ENCODE data around the gene HLA-DOA.

The HLA-DOA gene

GRCh38 chr6:33008944-33009861 is at the start of gene HLA-DOA:
HLA-DOA (minus strand) TSS chr6:33009591.
- no peak for DNase-seq

GRCh38 chr6:33057222-33058150 is 48.1 kb upstream of the HLA-DOA start:
- DNase-seq: no peak

- no peak for DNase-seq
These were observed 43.8 kb upstream of the HLA-DOA start for GRCh38 chr6:33053230-33053629.

GRCh38 chr6:33052627-33053026 is 43.2 kb upstream of the HLA-DOA start:
- DNase-seq: no peak

- no peak for DNase-seq
These were observed 40.8 kb upstream of the HLA-DOA start for GRCh38 chr6:33050014-33050810.

- DNase-seq: no peak
These were observed 40.1 kb upstream of the HLA-DOA start for GRCh38 chr6:33049323-33050013.

GRCh38 chr6:33040157-33040556 is 30.8 kb upstream of the HLA-DOA start:
- no peak for DNase-seq

- no peak for DNase-seq
These were observed 27.1 kb upstream of the HLA-DOA start for GRCh38 chr6:33036535-33036934.

- DNase-seq: no peak
These were observed 25.2 kb upstream of the HLA-DOA start for GRCh38 chr6:33034554-33034953.

- no peak for DNase-seq
These were observed 20.9 kb upstream of the HLA-DOA start for GRCh38 chr6:33030245-33030644.

GRCh38 chr6:33029328-33030184 is 20.2 kb upstream of the HLA-DOA start:
- DNase-seq: no peak

GRCh38 chr6:33028220-33028849 is 18.9 kb upstream of the HLA-DOA start:
- no peak for DNase-seq

GRCh38 chr6:33024521-33024920 is 15.1 kb upstream of the HLA-DOA start:
- DNase-seq: no peak

- no peak for DNase-seq
These were observed 14.1 kb upstream of the HLA-DOA start for GRCh38 chr6:33023536-33023935.

- no peak for DNase-seq
These were observed 12.5 kb upstream of the HLA-DOA start for GRCh38 chr6:33021917-33022316.

- DNase-seq: no peak
These were observed 10.0 kb upstream of the HLA-DOA start for GRCh38 chr6:33019372-33019771.

- DNase-seq: no peak
These were observed 9.5 kb upstream of the HLA-DOA start for GRCh38 chr6:33018904-33019303.

GRCh38 chr6:33018418-33018817 is 9.0 kb upstream of the HLA-DOA start:
- DNase-seq: no peak

GRCh38 chr6:33017694-33018353 is 8.4 kb upstream of the HLA-DOA start:
- no peak for DNase-seq

- no peak for DNase-seq
These were observed 7.6 kb upstream of the HLA-DOA start for GRCh38 chr6:33017018-33017417.

All from NCI-H446 (cell line).